ENCODE data around the gene SDF4. TPM values are rescaled to one million over a fixed set of nuclear protein-coding genes. Genes with fewer than 3 reads are reported as not detected.

The SDF4 gene
- total RNA-seq, 2 experiments from 2014 or later = 81.5 to 87.5 TPM

GRCh38 chr1:1208713-1209433, 22.9 kb downstream of the SDF4 start:
- ATAC-seq = peak; percentile 17
- peaks cover 31% of the 10 kb centered on the region for H3K4me1 Mint-ChIP-seq (ENCODE audit: low read depth)
- ChIA-PET POLR2A (interaction anchor here (0.7 to 1.7 kb wide), 5 partner anchors 15 to 176 kb away, joined by 3 to 4 read pairs (median 4); no protein-coding TSS in a partner anchor), CTCF (interaction anchor here (1.3 to 3.7 kb wide), 4 partner anchors 11 to 87 kb away, joined by 3 to 20 read pairs (median 5); no protein-coding TSS in a partner anchor)
- H3K4me3 Mint-ChIP-seq = peak overlapping the region; percentile 79
- H3K27ac Mint-ChIP-seq = peak overlapping the region; percentile 98
- no peak for TF ChIP-seq CTCF (IDR thresholded peaks at IDR 0.05)
- intact Hi-C loops (cut with micrococcal nuclease) = loop anchor here (10.0 kb wide), 1 partner anchor 64 kb away; no protein-coding TSS in a partner anchor
- H3K36me3 Mint-ChIP-seq (ENCODE audit: low read depth) = peaks cover 18% of the 10 kb centered on the region
- peak; percentile 86 for DNase-seq
- no peaks in the 10 kb centered on the region for H3K27me3 Mint-ChIP-seq
- no peaks in the 10 kb centered on the region for H3K9me3 Mint-ChIP-seq

- Mint-ChIP-seq H3K4me1 (ENCODE audit: low read depth) (peaks cover 31% of the 10 kb centered on the region), H3K27ac (peak overlapping the region; percentile 98), H3K36me3 (ENCODE audit: low read depth) (peaks cover 18% of the 10 kb centered on the region), H3K9me3 (no peaks in the 10 kb centered on the region), H3K4me3 (peak overlapping the region; percentile 79), H3K27me3 (no peaks in the 10 kb centered on the region)
- TF ChIP-seq CTCF (IDR thresholded peaks at IDR 0.05) = no peak
- POLR2A ChIA-PET = interaction anchor here (0.7 to 3.7 kb wide), 9 partner anchors 8 to 51 kb away, joined by 3 to 18 read pairs (median 3); partner anchors contain the start of gene TNFRSF4
- CTCF ChIA-PET = interaction anchor here (1.2 to 3.7 kb wide), 3 partner anchors 14 to 143 kb away, joined by 3 to 20 read pairs (median 4); no protein-coding TSS in a partner anchor
- DNase-seq (no peak), ATAC-seq (no peak)
- intact Hi-C loops (cut with micrococcal nuclease) = loop anchor here (10.0 kb wide), 1 partner anchor 63 kb away; no protein-coding TSS in a partner anchor
Observed at GRCh38 chr1:1207571-1207892, 24.3 kb downstream of the SDF4 start.

- H3K4me1 Mint-ChIP-seq (ENCODE audit: low read depth) = peaks cover 31% of the 10 kb centered on the region
- peak overlapping the region; percentile 79 for H3K4me3 Mint-ChIP-seq
- intact Hi-C loops (cut with micrococcal nuclease) = loop anchor here (10.0 kb wide), 1 partner anchor 62 kb away; no protein-coding TSS in a partner anchor
- H3K9me3 Mint-ChIP-seq = no peaks in the 10 kb centered on the region
- H3K27me3 Mint-ChIP-seq = no peaks in the 10 kb centered on the region
- CTCF ChIA-PET = interaction anchor here (1.2 to 3.7 kb wide), 3 partner anchors 13 to 143 kb away, joined by 3 to 20 read pairs (median 4); no protein-coding TSS in a partner anchor
- peaks cover 16% of the 10 kb centered on the region for H3K36me3 Mint-ChIP-seq (ENCODE audit: low read depth)
- TF ChIP-seq CTCF (IDR thresholded peaks at IDR 0.05) = no peak
- POLR2A ChIA-PET = interaction anchor here (0.7 to 3.7 kb wide), 8 partner anchors 8 to 48 kb away, joined by 3 to 18 read pairs (median 3); partner anchors contain the start of gene TNFRSF4
- H3K27ac Mint-ChIP-seq = peak overlapping the region; percentile 98
- peak; percentile 50 for DNase-seq
- no peak for ATAC-seq
Observed at GRCh38 chr1:1206966-1207531, 24.8 kb downstream of the SDF4 start.

GRCh38 chr1:1206376-1206965, 25.3 kb downstream of the SDF4 start, which contains the start of gene TNFRSF18:
TSS of gene TNFRSF18 (minus strand) at chr1:1206592. CDS start at chr1:1206571, 21 bp downstream.
- intact Hi-C loops (cut with micrococcal nuclease) = loop anchor here (10.0 kb wide), 1 partner anchor 62 kb away; no protein-coding TSS in a partner anchor
- ATAC-seq (peak; percentile 11), DNase-seq (peak; percentile 70)
- peaks cover 14% of the 10 kb centered on the region for H3K36me3 Mint-ChIP-seq (ENCODE audit: low read depth)
- H3K27ac Mint-ChIP-seq = peak within 1 kb of the TSS; percentile 98
- H3K27me3 Mint-ChIP-seq = no peaks in the 10 kb centered on the region
- ChIA-PET POLR2A (interaction anchor here (0.5 to 3.7 kb wide), 7 partner anchors 9 to 90 kb away, joined by 3 to 18 read pairs (median 3); partner anchors contain the start of gene TNFRSF4), CTCF (interaction anchor here (1.4 to 3.7 kb wide), 2 partner anchors 44 to 84 kb away, joined by 3 to 20 read pairs; no protein-coding TSS in a partner anchor)
- TF ChIP-seq CTCF (IDR thresholded peaks at IDR 0.05) = no peak
- no peaks in the 10 kb centered on the region for H3K9me3 Mint-ChIP-seq
- H3K4me1 Mint-ChIP-seq (ENCODE audit: low read depth) = peaks cover 31% of the 10 kb centered on the region
- peak within 1 kb of the TSS; percentile 79 for H3K4me3 Mint-ChIP-seq

Data from activated CD8-positive, alpha-beta T cell treated with anti-CD3 and anti-CD28 coated beads for 36 hours (primary cell).